Measurements from ENCODE around the gene KRT83. TPM values are rescaled to one million over a fixed set of nuclear protein-coding genes. Genes with fewer than 3 reads are reported as not detected.

Gene KRT83
- total and polyA plus RNA-seq, 2 donors (not counting 1 experiment from before 2014, with no cell fraction given), result not detected

DNA sequence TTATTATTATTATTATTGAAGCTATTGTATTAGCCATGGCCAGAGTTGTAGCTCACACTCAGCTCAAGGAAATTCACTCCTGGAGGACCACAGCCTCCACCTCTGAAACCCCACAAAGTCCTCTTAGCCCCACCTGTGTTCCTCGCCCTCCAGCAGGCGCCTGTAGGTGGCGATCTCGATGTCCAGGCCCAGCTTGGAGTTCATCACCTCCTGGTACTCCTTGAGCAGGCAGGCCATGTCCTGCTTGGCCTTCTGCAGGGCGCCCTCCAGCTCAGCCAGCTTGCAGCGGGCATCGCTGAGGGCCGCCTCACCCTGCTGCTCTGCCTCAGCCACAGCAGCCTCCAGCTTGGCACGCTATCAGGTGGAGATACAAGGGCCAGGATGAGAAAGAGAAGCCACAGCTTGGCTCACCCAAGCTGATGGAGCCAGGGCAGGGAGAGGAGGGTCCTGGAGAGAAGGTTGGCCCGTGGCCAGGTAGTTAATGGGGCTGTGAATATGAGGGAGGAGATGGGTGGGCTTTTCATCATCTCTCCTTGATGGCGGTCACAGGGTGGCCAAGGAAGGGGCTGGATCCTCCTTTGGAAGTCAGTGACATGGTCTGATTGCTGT, 41.0 kb upstream of the KRT83 start:
- no peak overlapping the region for H3K4me3 ChIP-seq (replicated peaks in 1 of 4; ENCODE audit: control extremely low read depth in 1 of 4, insufficient read depth in 1 of 4, low read depth in 3 of 4, low read length in 4 of 4)
- H3K79me2 ChIP-seq (ENCODE audit: control insufficient read depth, insufficient read depth, low read length), result no peaks in the 10 kb centered on the region
- H2AFZ ChIP-seq (ENCODE audit: low read length), result no peak overlapping the region
- no peaks in the 10 kb centered on the region for H3K27me3 ChIP-seq (ENCODE audit: control insufficient read depth, insufficient read depth, low read length)
- no peaks in the 10 kb centered on the region for H3K4me1 ChIP-seq (ENCODE audit: control insufficient read depth, extremely low read depth, insufficient read depth, low read length)
- H3K9ac ChIP-seq (ENCODE audit: insufficient read depth, low read length), result no peak overlapping the region
- no peaks in the 10 kb centered on the region for H3K9me3 ChIP-seq (ENCODE audit: control insufficient read depth, insufficient read depth, low read depth, low read length)
- peak in 1 of 2 donors; percentile 15 for TF ChIP-seq CTCF (conservative IDR thresholded peaks at IDR 0.05 in 1 of 2, IDR thresholded peaks at IDR 0.05 in 1 of 2; ENCODE audit: low read depth in 1 of 2, low read length in 2 of 2)
- TF ChIP-seq EZH2 (IDR thresholded peaks at IDR 0.05; ENCODE audit: low read length, missing control alignments), result no peak
- no peaks in the 10 kb centered on the region for H3K36me3 ChIP-seq (ENCODE audit: control insufficient read depth, insufficient read depth, low read length)
- H4K20me1 ChIP-seq (ENCODE audit: control insufficient read depth, extremely low read depth, insufficient read depth, low read length), result no peaks in the 10 kb centered on the region
- H3K27ac ChIP-seq (ENCODE audit: insufficient read depth, low read length), result no peak overlapping the region
- no peak overlapping the region for H3K4me2 ChIP-seq (ENCODE audit: extremely low read depth, insufficient read depth, low read length)
- no peak for DNase-seq (ENCODE audit: low read depth in 2 of 2)

DNA sequence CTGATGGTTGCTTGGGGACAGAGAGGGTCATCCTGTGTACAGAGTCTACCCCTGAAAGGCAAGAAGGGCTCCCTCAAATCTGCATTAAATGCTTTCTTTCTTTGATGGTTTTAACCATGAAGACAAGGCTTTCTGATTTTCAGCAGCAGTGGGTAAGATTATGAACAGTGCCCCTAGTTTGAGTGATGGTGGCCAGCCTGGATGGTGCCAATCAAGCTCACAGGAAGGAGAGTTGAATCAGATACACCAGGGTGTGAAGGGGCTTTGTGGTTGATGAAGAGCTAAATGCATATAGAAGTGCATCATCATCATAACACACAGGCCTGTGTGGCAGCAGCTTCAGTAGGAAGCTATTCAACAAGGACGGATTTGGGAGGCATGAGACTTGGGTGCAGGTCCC, 40.4 kb upstream of the KRT83 start:
- Histone ChIP-seq H3K4me1 (ENCODE audit: control insufficient read depth, extremely low read depth, insufficient read depth, low read length) (no peaks in the 10 kb centered on the region), H3K79me2 (ENCODE audit: control insufficient read depth, insufficient read depth, low read length) (no peaks in the 10 kb centered on the region), H3K27ac (ENCODE audit: insufficient read depth, low read length) (no peak overlapping the region), H3K27me3 (ENCODE audit: control insufficient read depth, insufficient read depth, low read length) (no peaks in the 10 kb centered on the region), H3K36me3 (ENCODE audit: control insufficient read depth, insufficient read depth, low read length) (no peaks in the 10 kb centered on the region), H3K4me3 (replicated peaks in 1 of 4; ENCODE audit: control extremely low read depth in 1 of 4, insufficient read depth in 1 of 4, low read depth in 3 of 4, low read length in 4 of 4) (no peak overlapping the region), H3K4me2 (ENCODE audit: extremely low read depth, insufficient read depth, low read length) (no peak overlapping the region), H2AFZ (ENCODE audit: low read length) (no peak overlapping the region), H4K20me1 (ENCODE audit: control insufficient read depth, extremely low read depth, insufficient read depth, low read length) (no peaks in the 10 kb centered on the region), H3K9me3 (ENCODE audit: control insufficient read depth, insufficient read depth, low read depth, low read length) (no peaks in the 10 kb centered on the region), H3K9ac (ENCODE audit: insufficient read depth, low read length) (no peak overlapping the region)
- no peak for DNase-seq (ENCODE audit: low read depth in 2 of 2)
- no peak for TF ChIP-seq EZH2 (IDR thresholded peaks at IDR 0.05; ENCODE audit: low read length, missing control alignments)
- no peak for TF ChIP-seq CTCF (conservative IDR thresholded peaks at IDR 0.05 in 1 of 2, IDR thresholded peaks at IDR 0.05 in 1 of 2; ENCODE audit: low read depth in 1 of 2, low read length in 2 of 2)

DNA sequence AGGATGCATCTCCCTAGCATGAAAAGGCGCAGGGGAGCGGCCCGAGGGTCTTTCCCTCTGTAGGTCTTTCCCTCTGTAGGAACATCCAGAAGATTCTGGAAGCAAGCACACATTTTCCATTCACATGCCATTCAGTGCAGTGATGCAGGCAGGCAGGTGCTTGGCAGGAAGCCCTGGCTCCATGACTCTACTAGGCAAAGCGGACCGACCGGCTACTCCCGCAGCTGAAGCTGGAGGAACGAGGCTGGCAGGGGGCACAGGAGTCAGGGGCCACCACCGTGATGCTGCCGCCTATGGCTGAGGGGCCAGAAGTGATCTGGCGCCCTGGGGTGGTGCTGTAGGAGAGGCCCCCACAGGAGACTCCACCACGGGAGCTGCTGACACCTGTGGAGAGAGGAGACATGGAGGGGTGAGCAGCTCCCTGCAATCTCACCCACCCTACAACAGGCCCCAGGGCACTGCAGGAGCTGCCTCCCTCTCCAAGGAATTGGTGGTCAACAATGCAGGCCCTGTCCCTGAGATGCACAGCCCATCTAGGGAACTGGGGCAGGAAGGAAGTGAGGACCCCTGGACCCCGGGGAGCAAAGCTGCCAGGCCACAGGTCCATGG, 39.6 kb upstream of the KRT83 start:
- no peak overlapping the region for H3K27ac ChIP-seq (ENCODE audit: insufficient read depth, low read length)
- no peaks in the 10 kb centered on the region for H3K27me3 ChIP-seq (ENCODE audit: control insufficient read depth, insufficient read depth, low read length)
- H3K79me2 ChIP-seq (ENCODE audit: control insufficient read depth, insufficient read depth, low read length), result no peaks in the 10 kb centered on the region
- H3K4me2 ChIP-seq (ENCODE audit: extremely low read depth, insufficient read depth, low read length), result no peak overlapping the region
- no peaks in the 10 kb centered on the region for H4K20me1 ChIP-seq (ENCODE audit: control insufficient read depth, extremely low read depth, insufficient read depth, low read length)
- H3K4me3 ChIP-seq (replicated peaks in 1 of 4; ENCODE audit: control extremely low read depth in 1 of 4, insufficient read depth in 1 of 4, low read depth in 3 of 4, low read length in 4 of 4), result no peak overlapping the region
- H3K4me1 ChIP-seq (ENCODE audit: control insufficient read depth, extremely low read depth, insufficient read depth, low read length), result no peaks in the 10 kb centered on the region
- no peaks in the 10 kb centered on the region for H3K9me3 ChIP-seq (ENCODE audit: control insufficient read depth, insufficient read depth, low read depth, low read length)
- no peak overlapping the region for H3K9ac ChIP-seq (ENCODE audit: insufficient read depth, low read length)
- DNase-seq (ENCODE audit: low read depth in 2 of 2), result no peak
- H2AFZ ChIP-seq (ENCODE audit: low read length), result no peak overlapping the region
- H3K36me3 ChIP-seq (ENCODE audit: control insufficient read depth, insufficient read depth, low read length), result no peaks in the 10 kb centered on the region
- TF ChIP-seq CTCF (conservative IDR thresholded peaks at IDR 0.05 in 1 of 2, IDR thresholded peaks at IDR 0.05 in 1 of 2; ENCODE audit: low read depth in 1 of 2, low read length in 2 of 2), result no peak
- no peak for TF ChIP-seq EZH2 (IDR thresholded peaks at IDR 0.05; ENCODE audit: low read length, missing control alignments)

Measured in fibroblast of lung (primary cell).